H9 (cell line): ENCODE data around the gene METTL3. TPM values are rescaled to one million over a fixed set of nuclear protein-coding genes. Genes with fewer than 3 reads are reported as not detected.

Source experiments
- DNase-seq: peaks from one replicate; pipeline ENCODE4 v3.0.0-alpha.2; 2017
- H2AFZ ChIP-seq: one replicate; pipeline ENCODE4 v1.6.1; 2013; ENCODE audit warnings: mild to moderate bottlenecking, low read length, control low read depth, moderate library complexity
- H2AK5ac ChIP-seq: 2 replicates; pipeline ENCODE4 v1.6.1; 2013; ENCODE audit warnings: low read length, control low read depth, mixed read lengths; ENCODE audit not compliant: insufficient read length
- H2BK120ac ChIP-seq: one replicate; pipeline ENCODE4 v1.6.1; 2013; ENCODE audit warnings: low read depth, mild to moderate bottlenecking, low read length, control low read depth, inconsistent platforms; ENCODE audit not compliant: poor library complexity, severe bottlenecking
- H2BK12ac ChIP-seq: 2 replicates; pipeline ENCODE4 v1.6.1; 2013; ENCODE audit warnings: low read length, control low read depth, mixed read lengths, low read depth; ENCODE audit not compliant: insufficient read length
- H2BK15ac ChIP-seq: 2 replicates; pipeline ENCODE4 v1.6.1; 2013; ENCODE audit warnings: low read depth, low read length, control low read depth
- H2BK20ac ChIP-seq: one replicate; pipeline ENCODE4 v1.6.1; 2013; ENCODE audit warnings: low read depth, mild to moderate bottlenecking, low read length, control low read depth, inconsistent platforms; ENCODE audit not compliant: poor library complexity, severe bottlenecking
- H2BK5ac ChIP-seq: 2 replicates; pipeline ENCODE4 v1.6.1; 2013; ENCODE audit warnings: low read length, control low read depth, mixed read lengths; ENCODE audit not compliant: insufficient read length
- H3K14ac ChIP-seq: 2 replicates; pipeline ENCODE4 v1.6.1; 2013; ENCODE audit warnings: low read length, control low read depth; ENCODE audit not compliant: insufficient read depth
- H3K18ac ChIP-seq: 2 replicates; pipeline ENCODE4 v1.6.1; 2013; ENCODE audit warnings: low read depth, mild to moderate bottlenecking, mixed read lengths, low read length, control low read depth; ENCODE audit not compliant: insufficient read length
- H3K23ac ChIP-seq: 2 replicates; pipeline ENCODE4 v1.6.1; 2013; ENCODE audit warnings: low read length, control low read depth, mixed read lengths, low read depth; ENCODE audit not compliant: insufficient read length
- H3K23me2 ChIP-seq: 2 replicates; pipeline ENCODE4 v1.6.1; 2013; ENCODE audit warnings: low read depth, mild to moderate bottlenecking, mixed read lengths, low read length, control low read depth; ENCODE audit not compliant: insufficient read length, poor library complexity, severe bottlenecking
- H3K27ac ChIP-seq: 2 replicates; pipeline ENCODE4 v1.5.1; 2013; ENCODE audit warnings: low read length, control low read depth, mixed read lengths, low read depth; ENCODE audit not compliant: insufficient read length
- H3K27me3 ChIP-seq: 2 replicates; pipeline ENCODE4 v1.6.1; 2013; ENCODE audit warnings: low read length, control low read depth, inconsistent platforms; ENCODE audit not compliant: insufficient read depth
- H3K4ac ChIP-seq: 2 replicates; pipeline ENCODE4 v1.6.1; 2013; ENCODE audit warnings: low read depth, mild to moderate bottlenecking, control low read depth, inconsistent platforms, low read length, moderate library complexity
- H3K4me1 ChIP-seq: 2 replicates; pipeline ENCODE4 v1.6.1; 2013; ENCODE audit warnings: low read length, control low read depth, inconsistent platforms; ENCODE audit not compliant: insufficient read depth
- H3K4me2 ChIP-seq: 2 replicates; pipeline ENCODE4 v1.6.1; 2013; ENCODE audit warnings: low read length, control low read depth, mixed read lengths; ENCODE audit not compliant: insufficient read length, insufficient read depth
- H3K56ac ChIP-seq: 2 replicates; pipeline ENCODE4 v1.6.1; 2013; ENCODE audit warnings: low read depth, mild to moderate bottlenecking, mixed read lengths, low read length, control low read depth; ENCODE audit not compliant: insufficient read length
- H3K79me1 ChIP-seq: 2 replicates; pipeline ENCODE4 v1.6.1; 2013; ENCODE audit warnings: low read depth, mild to moderate bottlenecking, moderate library complexity, low read length, control low read depth, inconsistent platforms; ENCODE audit not compliant: insufficient read depth, poor library complexity, severe bottlenecking
- H3K79me2 ChIP-seq: 2 replicates; pipeline ENCODE4 v1.6.1; 2013; ENCODE audit warnings: low read length, control low read depth, inconsistent platforms; ENCODE audit not compliant: insufficient read depth
- H3K9ac ChIP-seq: 2 replicates; pipeline ENCODE4 v1.6.1; 2013; ENCODE audit warnings: low read length, control low read depth, mixed read lengths; ENCODE audit not compliant: insufficient read length; ENCODE audit errors: extremely low read depth
- H3K9me3 ChIP-seq: one replicate; pipeline ENCODE4 v1.6.1; 2013; ENCODE audit warnings: low read depth, low read length, inconsistent platforms; ENCODE audit not compliant: control insufficient read depth
- H3T11ph ChIP-seq: one replicate; pipeline ENCODE4 v1.6.1; 2013; ENCODE audit warnings: mild to moderate bottlenecking, low read length, control low read depth, inconsistent platforms
- H4K20me1 ChIP-seq: one replicate; pipeline ENCODE4 v1.6.1; 2013; ENCODE audit not compliant: control insufficient read depth, insufficient read length, insufficient read depth
- H4K5ac ChIP-seq: 2 replicates; pipeline ENCODE4 v1.6.1; 2013; ENCODE audit warnings: low read depth, mild to moderate bottlenecking, mixed read lengths, low read length, control low read depth; ENCODE audit not compliant: insufficient read length
- H4K8ac ChIP-seq: replicated peaks from 2 replicates; pipeline ENCODE4 v1.6.1; 2013; ENCODE audit warnings: low read length, control low read depth, mixed read lengths, low read depth; ENCODE audit not compliant: insufficient read length
- H4K91ac ChIP-seq: 2 replicates; pipeline ENCODE4 v1.6.1; 2013; ENCODE audit warnings: low read depth, mild to moderate bottlenecking, moderate library complexity, mixed read lengths, low read length, control low read depth; ENCODE audit not compliant: insufficient read length
- H3K27ac Mint-ChIP-seq, 3 experiments: 2 replicates in 2 of 3; 3 replicates in 1 of 3; pipeline ENCODE4 v1.8.0; 2020 to 2021; ENCODE audit warnings: mixed read lengths in 3 of 3, mild to moderate bottlenecking in 1 of 3, moderate library complexity in 1 of 3
- H3K27me3 Mint-ChIP-seq: 2 replicates; pipeline ENCODE4 v1.8.0; 2021; ENCODE audit warnings: low read depth, mild to moderate bottlenecking, moderate library complexity, mixed read lengths
- H3K36me3 Mint-ChIP-seq, 3 experiments: 2 replicates in 2 of 3; 3 replicates in 1 of 3; pipeline ENCODE4 v1.8.0; 2020 to 2021; ENCODE audit warnings: low read depth in 3 of 3, mixed read lengths in 3 of 3; ENCODE audit not compliant: insufficient read depth in 1 of 3
- H3K4me1 Mint-ChIP-seq, 2 experiments: 2 replicates each; pipeline ENCODE4 v1.8.0; 2020; ENCODE audit warnings: mixed read lengths in 2 of 2
- H3K4me3 Mint-ChIP-seq, 2 experiments: 2 replicates in 1 of 2; 3 replicates in 1 of 2; pipeline ENCODE4 v1.8.0; 2020 to 2021; ENCODE audit warnings: mild to moderate bottlenecking in 2 of 2, mixed read lengths in 2 of 2, moderate library complexity in 1 of 2
- H3K9me3 Mint-ChIP-seq, 2 experiments: 2 replicates in 1 of 2; 3 replicates in 1 of 2; pipeline ENCODE4 v1.8.0; 2020; ENCODE audit warnings: mild to moderate bottlenecking in 2 of 2, mixed read lengths in 2 of 2, moderate library complexity in 1 of 2
- WGBS: extraction: QIAGEN DNeasy Blood & Tissue Kit; methylation state at CpG from one replicate; pipeline ENCODE4 v1.1.7; 2013; ENCODE audit warnings: missing lambda C conversion rate, low lambda C conversion rate, mixed read lengths; ENCODE audit not compliant: insufficient read length; ENCODE audit errors: extremely low coverage; 5-methylcytosine and 5-hydroxymethylcytosine counted together
- total RNA-seq: library from RNA; stranded (reverse); gene quantifications from 2 replicates; pipeline ENCODE4 v1.2.1, GENCODE V29; 2021
- TF ChIP-seq, protein P1 (sequence below): fragments of 200-600 bp; sonication (generic); conservative IDR thresholded peaks from 3 replicates; pipeline ENCODE4 v1.8.0; 2021; ENCODE audit warnings: antibody characterized with exemption, mild to moderate bottlenecking

METTL3 gene
- total RNA-seq, 1 experiment from 2014 or later: 84.1 TPM

DNA sequence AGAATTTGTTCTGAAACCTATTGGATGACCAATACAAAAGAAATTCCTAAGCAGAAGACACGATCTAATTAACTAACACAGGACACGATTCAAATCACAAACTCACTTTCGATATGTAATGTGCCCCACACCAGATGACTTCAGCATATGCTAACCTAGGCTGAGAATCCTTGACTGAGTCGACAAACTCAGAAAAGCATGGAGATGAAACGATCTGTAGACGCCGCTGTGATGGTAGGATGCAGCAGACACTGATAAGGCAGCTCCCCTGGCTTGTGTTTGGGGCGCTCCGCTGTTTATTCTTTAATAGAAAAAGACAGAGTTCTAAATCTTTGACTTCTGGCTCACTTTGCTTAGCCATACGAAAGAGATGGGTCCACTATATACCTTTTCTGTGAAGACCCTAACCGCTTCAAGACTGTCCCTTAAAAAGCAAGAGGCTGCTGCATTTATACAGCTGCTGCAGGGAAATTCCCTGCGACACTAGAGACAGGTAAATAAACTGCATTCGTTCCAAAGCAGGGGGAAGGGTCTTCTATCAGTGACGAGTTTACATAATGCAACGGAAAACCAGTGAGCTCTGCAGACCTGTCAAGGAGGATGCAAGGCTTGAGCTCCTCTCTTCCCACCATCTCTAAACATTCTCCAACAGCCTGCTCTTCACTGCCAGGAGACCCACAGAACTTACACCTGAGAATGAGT lies 56.1 kb downstream of the METTL3 start:
- H2AK5ac ChIP-seq: no peak overlapping the region
- no peak overlapping the region for H3T11ph ChIP-seq
- no peak overlapping the region for H2AFZ ChIP-seq
- H4K20me1 ChIP-seq: no peaks in the 10 kb centered on the region
- H3K4ac ChIP-seq: no peak overlapping the region
- no peak overlapping the region for H4K8ac ChIP-seq
- Mint-ChIP-seq H3K27me3 (no peaks in the 10 kb centered on the region), H3K4me1 (peaks cover 11 to 23% of the 10 kb centered on the region in 2 experiments), H3K9me3 (no peaks in the 10 kb centered on the region; a peak in 1 of 5 replicates), H3K27ac (peak overlapping the region; percentile 97 to 100 (median 98); a peak in 5 of 7 replicates), H3K36me3 (peaks cover 12 to 38% (median 34%) of the 10 kb centered on the region in 3 experiments), H3K4me3 (peak overlapping the region; percentile 94 to 96)
- no peaks in the 10 kb centered on the region for H3K27me3 ChIP-seq
- H4K91ac ChIP-seq: no peak overlapping the region
- H3K18ac ChIP-seq: no peak overlapping the region
- no peaks in the 10 kb centered on the region; the same call in 1 of the 2 replicates for H3K4me1 ChIP-seq
- no peaks in the 10 kb centered on the region for H3K9me3 ChIP-seq
- H3K79me1 ChIP-seq: peaks cover 7% of the 10 kb centered on the region
- H2BK12ac ChIP-seq: no peak overlapping the region
- no peak overlapping the region for H2BK15ac ChIP-seq
- H2BK5ac ChIP-seq: no peak overlapping the region
- no peak overlapping the region for H3K23ac ChIP-seq
- 0 out of 2 replicates have a peak overlapping the region, but pooled peaks have one; percentile 12 for H3K14ac ChIP-seq
- TF ChIP-seq, protein P1, sequence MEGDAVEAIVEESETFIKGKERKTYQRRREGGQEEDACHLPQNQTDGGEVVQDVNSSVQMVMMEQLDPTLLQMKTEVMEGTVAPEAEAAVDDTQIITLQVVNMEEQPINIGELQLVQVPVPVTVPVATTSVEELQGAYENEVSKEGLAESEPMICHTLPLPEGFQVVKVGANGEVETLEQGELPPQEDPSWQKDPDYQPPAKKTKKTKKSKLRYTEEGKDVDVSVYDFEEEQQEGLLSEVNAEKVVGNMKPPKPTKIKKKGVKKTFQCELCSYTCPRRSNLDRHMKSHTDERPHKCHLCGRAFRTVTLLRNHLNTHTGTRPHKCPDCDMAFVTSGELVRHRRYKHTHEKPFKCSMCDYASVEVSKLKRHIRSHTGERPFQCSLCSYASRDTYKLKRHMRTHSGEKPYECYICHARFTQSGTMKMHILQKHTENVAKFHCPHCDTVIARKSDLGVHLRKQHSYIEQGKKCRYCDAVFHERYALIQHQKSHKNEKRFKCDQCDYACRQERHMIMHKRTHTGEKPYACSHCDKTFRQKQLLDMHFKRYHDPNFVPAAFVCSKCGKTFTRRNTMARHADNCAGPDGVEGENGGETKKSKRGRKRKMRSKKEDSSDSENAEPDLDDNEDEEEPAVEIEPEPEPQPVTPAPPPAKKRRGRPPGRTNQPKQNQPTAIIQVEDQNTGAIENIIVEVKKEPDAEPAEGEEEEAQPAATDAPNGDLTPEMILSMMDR: no peak
- peak overlapping the region; percentile 100 for H3K4me2 ChIP-seq
- no peak overlapping the region for H2BK120ac ChIP-seq
- no CpG with 5 or more reads among the region's 15 CpGs for WGBS
- H2BK20ac ChIP-seq: no peak overlapping the region
- peaks cover 24% of the 10 kb centered on the region for H3K79me2 ChIP-seq
- no peak overlapping the region for H3K56ac ChIP-seq
- peaks cover 8% of the 10 kb centered on the region for H3K23me2 ChIP-seq
- no peak overlapping the region for H4K5ac ChIP-seq
- DNase-seq: no peak
- no peak overlapping the region for H3K27ac ChIP-seq
- peak overlapping the region; percentile 99 for H3K9ac ChIP-seq
